HK-2 (cell line): Measurements from ENCODE around the gene APBA2.

Source experiments
- DNase-seq: peaks from one replicate; pipeline ENCODE4 v3.0.0-alpha.2; 2018; ENCODE audit not compliant: unreplicated experiment

Gene APBA2

GRCh38 chr15:28896951-28897350 is 11.2 kb downstream of the APBA2 start:
- DNase-seq: peak; percentile 53

DNA sequence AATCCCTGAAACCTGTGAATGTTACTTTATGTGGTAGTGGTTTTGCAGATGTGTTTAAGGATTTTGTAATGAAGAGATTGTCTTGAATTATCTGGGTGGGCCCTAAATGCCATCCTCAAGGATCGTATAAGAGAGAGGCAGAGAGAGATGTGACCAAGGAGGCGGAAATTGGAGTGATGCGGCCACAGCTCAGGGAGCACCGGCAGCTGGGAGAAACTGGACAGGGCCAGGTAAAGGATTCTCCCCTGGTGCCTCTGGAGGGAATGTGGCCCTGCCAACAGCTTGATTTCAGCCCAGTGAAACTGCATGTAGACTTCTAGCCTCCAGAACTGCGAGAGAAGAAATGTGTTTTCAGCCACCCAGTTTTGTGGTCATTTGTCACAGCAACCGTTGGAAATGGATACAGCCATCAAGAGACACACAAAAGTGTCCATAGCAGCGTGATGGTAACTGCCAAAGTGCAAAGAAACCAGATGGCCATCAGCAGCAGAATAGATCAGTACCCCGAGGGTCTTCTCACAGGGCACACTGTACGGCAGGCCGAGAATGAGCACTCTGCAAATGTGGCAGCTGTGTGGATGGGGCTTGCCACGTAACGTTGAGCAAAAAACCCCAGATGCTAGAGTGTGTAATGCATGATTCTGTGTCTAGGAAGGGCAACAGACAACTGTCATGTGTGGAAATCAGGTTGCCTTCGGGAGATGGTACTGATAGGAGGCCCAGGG is 12.2 kb downstream of the APBA2 start:
- DNase-seq: no peak

DNA sequence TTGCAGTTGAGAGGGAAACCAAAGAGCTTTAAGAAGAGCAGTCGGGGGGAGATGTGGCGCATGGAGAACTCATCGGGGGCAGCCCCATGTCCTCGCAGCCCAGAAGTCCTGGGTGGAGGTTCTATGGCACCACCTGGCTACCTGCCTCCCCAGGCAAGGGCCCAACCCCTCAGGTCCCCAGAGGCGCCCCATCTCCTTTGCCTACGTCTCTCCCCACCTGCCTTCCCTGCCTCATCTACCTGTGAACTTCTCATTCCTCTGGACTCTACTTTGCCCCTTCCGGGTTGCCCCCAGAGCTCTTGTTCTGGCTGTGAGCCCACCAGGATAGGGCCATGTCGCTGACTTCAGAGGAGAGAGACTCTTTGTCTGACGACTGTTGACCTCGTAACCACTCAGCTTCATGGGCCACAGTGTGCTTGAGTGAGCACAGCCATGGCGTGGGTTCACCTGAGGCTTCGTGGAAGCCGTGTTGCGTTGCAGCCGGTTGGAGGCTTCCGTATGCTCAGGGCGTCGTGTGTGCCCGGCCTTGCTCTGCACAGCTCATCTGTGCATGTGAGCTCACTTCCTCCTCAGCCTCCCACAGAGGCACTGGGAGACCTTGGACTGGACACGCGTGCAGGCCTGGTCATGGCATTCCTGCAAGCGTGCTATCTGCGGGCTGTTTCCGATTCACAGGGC is 13.4 kb downstream of the APBA2 start:
- DNase-seq: no peak

DNA sequence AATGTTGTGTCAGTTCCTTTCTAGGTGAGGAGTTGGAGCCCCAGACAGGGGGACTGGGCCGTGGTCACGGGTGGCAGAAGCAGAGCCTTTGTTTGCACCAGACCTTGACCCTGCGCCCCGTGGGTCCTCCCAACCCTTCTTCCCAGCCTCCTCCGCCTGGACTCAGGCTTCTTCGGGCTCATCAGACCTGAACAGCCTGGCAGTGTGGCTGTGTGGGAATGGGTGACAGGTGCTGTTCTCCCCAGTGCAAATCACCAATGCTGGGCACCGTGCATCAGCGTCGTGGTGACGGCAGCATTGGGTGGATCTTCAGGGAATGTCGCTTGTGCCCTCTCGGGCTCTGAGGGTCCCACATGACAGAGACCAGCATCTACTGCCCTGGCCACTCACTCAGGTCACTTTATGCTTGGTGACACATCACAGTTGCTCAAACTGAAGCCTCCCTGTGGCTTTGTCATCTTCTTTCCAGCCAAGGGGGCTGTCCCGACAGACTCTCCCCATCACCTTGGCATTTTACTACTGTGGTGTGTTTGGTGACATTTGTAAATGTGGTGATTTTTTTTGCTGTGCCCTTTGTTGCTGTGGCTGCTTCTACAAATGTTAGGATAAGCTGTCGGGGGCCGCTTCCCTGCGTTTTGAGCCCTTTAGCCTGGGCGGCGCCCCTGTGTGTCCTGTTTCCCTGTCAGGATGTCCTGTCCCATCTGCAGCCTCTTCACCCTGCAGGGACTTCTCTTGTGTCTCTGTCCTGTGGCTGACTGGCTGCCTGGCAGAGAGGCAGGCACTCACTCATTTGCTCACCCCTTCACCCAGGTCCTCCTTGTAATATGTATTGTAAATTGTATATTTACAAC is 14.5 kb downstream of the APBA2 start:
- no peak for DNase-seq

GRCh38 chr15:28900892-28901586 is 15.3 kb downstream of the APBA2 start:
- DNase-seq: no peak

GRCh38 chr15:28901587-28901980 is 15.8 kb downstream of the APBA2 start:
- DNase-seq: no peak

GRCh38 chr15:28901987-28902745 is 16.4 kb downstream of the APBA2 start:
- DNase-seq: no peak

- DNase-seq: no peak
Observed at GRCh38 chr15:28902856-28903255, 17.1 kb downstream of the APBA2 start.

DNA sequence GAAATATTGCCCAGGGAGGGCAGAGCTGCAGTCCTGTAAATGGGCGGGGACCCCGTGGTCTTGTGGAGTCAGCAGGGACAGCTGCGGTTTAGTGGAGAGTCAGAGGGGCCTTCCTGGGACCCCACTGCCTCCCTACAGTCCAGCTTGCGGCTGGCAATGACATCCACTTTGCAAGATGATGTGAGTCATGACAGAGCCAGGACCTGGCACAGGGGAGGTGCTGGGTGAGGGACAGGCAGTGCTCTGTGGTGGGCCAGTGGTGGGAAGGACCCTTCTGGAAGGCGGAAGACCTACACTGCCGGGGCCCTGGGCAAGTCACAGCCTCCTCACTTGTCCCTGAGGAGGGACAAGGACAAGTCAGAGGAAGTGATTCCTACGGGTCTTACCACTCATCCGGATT is 17.8 kb downstream of the APBA2 start:
- no peak for DNase-seq

GRCh38 chr15:28904003-28904402 is 18.2 kb downstream of the APBA2 start:
- no peak for DNase-seq

- DNase-seq: no peak
Observed at GRCh38 chr15:28904541-28905315, 19.0 kb downstream of the APBA2 start.

DNA sequence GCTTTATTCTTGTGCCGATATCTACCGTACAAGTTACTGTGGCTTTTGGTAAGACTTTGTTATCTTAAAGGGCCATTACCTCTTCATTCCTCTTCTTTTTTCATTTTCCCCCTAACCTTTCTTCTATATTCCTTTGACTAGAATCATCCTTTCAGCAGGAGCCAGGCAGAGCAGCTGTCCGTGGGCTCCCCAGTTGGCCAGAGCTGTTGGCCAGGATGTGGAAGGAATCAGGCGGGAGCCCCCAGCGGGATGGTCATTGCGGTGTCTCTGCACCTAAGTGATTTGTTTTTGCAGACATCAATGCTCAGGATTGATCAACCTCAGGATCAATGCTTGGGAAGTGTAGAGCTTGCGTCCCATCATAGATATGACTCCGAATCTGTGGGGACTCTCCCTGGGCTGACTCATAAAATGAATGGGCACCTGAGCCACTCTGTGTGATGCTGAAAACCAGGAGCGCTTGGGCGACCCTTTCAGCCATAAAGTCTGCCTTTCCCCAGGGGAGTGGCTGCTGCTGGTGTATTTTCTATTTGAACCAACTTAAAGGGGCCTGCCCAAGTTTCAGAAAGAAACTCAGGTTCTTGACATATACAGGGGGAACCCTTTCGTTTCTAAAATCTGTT is 21.7 kb downstream of the APBA2 start:
- DNase-seq: no peak

GRCh38 chr15:28909958-28910500 is 24.3 kb downstream of the APBA2 start:
- no peak for DNase-seq

- no peak for DNase-seq
Observed at GRCh38 chr15:28911310-28911931, 25.6 kb downstream of the APBA2 start.

DNA sequence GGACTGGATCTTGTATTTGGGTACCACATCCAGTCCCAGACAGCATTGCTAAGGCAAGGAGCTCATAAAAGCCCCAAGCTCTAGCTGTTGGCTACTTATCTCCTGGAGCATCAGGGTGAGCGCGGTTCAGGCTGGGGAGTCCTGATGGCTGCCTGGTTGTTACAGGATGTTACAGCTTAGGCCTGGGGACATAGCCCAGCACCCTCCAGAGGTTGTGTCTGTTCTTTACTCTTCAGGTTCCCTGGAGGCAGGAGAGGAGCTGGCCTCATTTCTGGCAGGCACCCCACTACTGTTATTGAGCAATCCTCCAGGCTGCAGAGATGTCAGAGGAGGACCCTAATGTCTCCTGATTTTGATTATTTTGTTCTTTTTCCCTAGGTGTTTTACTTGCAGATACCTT is 26.6 kb downstream of the APBA2 start:
- DNase-seq: no peak

DNA sequence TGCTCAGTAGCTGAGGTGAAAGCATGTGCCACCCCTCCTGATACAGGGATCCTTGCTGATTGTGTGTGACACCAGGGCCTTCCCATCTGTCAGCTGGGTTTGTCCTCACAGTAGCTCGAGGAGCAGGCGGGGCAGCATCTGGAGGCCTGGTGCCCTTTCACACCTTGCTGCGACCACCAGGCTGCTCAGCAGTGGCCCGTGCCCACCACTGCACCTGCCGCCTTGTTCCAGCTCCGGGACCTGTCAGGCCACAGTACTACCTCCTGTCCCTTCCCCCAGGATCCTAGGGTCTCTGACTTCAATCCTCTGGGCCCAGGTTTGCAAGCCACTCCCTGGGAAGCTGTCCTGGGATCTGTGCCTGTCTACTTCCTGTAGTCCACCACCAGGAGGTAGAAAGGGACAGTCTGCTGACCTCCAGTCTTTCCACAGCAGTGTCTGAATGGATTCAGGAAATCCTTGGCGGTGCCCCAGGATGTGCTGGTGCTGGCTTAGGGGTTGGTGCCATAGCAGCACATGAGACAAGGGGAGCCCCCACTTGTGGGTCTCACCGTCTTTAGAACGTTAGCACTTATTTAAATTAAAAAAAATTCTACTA is 27.5 kb downstream of the APBA2 start:
- DNase-seq: no peak

DNA sequence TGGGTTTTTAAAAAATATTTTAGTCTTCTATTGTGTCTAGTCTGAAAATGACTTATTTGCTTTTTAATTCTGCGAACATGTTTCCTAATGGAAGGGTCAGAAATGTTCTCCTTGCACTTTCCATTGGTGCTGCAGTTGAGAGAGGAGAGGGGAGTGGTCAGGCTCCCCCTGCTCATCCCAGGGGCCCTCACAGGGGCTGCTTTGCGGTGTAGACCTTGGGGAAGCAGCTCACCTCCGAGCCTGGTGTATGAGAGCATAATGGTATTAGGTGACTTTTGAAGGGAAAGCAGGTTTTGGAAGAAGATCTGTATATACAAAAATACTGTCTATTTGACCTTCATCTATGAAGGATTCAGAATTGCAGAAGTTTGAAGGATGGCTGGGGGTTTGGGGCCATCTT is 28.3 kb downstream of the APBA2 start:
- DNase-seq: no peak

DNA sequence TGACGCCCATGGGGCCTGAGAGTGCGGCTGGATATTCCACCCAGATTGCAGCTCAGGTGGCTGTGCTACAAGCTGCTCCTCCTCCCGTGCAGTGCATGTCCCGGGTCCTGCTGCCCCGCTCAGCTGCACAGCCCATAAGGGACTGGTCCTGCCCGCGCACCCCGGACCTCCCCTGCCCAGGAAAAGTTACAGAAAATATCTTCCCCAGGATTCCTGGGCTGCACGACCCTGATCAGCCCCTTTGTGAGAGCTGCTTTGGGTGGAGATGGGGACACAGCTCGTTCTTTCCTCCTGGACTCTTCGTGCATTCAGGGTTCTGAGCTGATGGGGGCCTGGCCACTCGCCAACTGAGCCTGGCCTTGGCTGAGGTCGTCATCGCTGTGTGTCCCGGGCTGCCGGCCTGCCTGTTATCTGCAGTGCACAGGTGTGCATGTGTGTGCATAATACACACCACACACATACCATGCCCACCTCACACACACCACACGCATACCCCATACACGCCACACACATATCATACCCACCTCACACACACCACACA is 28.8 kb downstream of the APBA2 start:
- no peak for DNase-seq
